SK-N-SH treated with all-trans-retinoic acid at 6 μM for 48 hours (cell line): ENCODE measurements around the gene ATXN10.

Experiments used
- CSDC2 ChIP-seq: fragments of 250-450 bp; sonication (Bioruptor Pico); IDR thresholded peaks from 2 replicates; pipeline ENCODE4 v1.5.0; 2020; ENCODE audit warnings: mild to moderate bottlenecking, moderate library complexity
- CSRNP3 ChIP-seq: fragments of 250-450 bp; sonication (Bioruptor Pico); IDR thresholded peaks from 2 replicates; pipeline ENCODE4 v1.5.1; 2021; ENCODE audit warnings: mild to moderate bottlenecking, moderate library complexity
- ISL1 ChIP-seq: fragments of 250-450 bp; sonication (Bioruptor Pico); IDR thresholded peaks from 2 replicates; pipeline ENCODE4 v2.1.2; 2022; ENCODE audit warnings: mild to moderate bottlenecking, moderate library complexity
- PATZ1 ChIP-seq: fragments of 250-450 bp; sonication (Bioruptor Pico); IDR thresholded peaks from 2 replicates; pipeline ENCODE4 v1.8.0; 2020; ENCODE audit warnings: mild to moderate bottlenecking, moderate library complexity, borderline replicate concordance
- ZNF8 ChIP-seq: fragments of 450-650 bp; formaldehyde crosslinking; IDR thresholded peaks from 2 replicates; pipeline ENCODE4 v1.5.0; 2020; ENCODE audit warnings: mild to moderate bottlenecking, moderate library complexity

GRCh38 chr22:45882881-45883810 lies 211.5 kb downstream of the ATXN10 start:
- no peak for TF ChIP-seq ISL1 (CRISPR knock-in tag)
- TF ChIP-seq CSRNP3 (CRISPR knock-in tag) = no peak
- no peak for TF ChIP-seq PATZ1 (CRISPR knock-in tag)
- no peak for TF ChIP-seq CSDC2 (CRISPR knock-in tag)
- TF ChIP-seq ZNF8 (CRISPR knock-in tag) = no peak
